GM10248 (cell line): ENCODE measurements around the gene PORCN.

Source experiments
- CTCF ChIA-PET: fragments of 300-600 bp; sonication (Branson Sonifier 250); formaldehyde crosslinking; extraction: SDS; loops from one replicate; lab custom pipeline; 2021; ENCODE audit warnings: antibody characterized with exemption; lab: Yijun Ruan, JAX
- POLR2A ChIA-PET: fragments of 350-650 bp; sonication (Branson Sonifier 250); formaldehyde crosslinking; extraction: SDS; loops from one replicate; lab custom pipeline; 2020; ENCODE audit warnings: antibody characterized with exemption; lab: Yijun Ruan, JAX
- DNase-seq: peaks from one replicate; pipeline ENCODE4 v3.0.0; 2012; ENCODE audit errors: extremely low spot score
- CTCF ChIP-seq: IDR thresholded peaks from 2 replicates; pipeline ENCODE4 v1.5.1; 2012; ENCODE audit warnings: mild to moderate bottlenecking, low read depth; ENCODE audit errors: extremely low read depth, missing control alignments, control extremely low read depth

PORCN gene

GRCh38 chrX:48530736-48531135 is 21.9 kb downstream of the PORCN start:
- ChIA-PET CTCF (interaction anchor here (1.3 kb wide), 1 partner anchor 9 kb away, joined by 3 read pairs; the partner anchor contains the start of gene TBC1D25), POLR2A (interaction anchor here (1.0 kb wide), 1 partner anchor 43 kb away, joined by 3 read pairs; the partner anchor contains the start of gene RBM3)
- DNase-seq = no peak
- TF ChIP-seq CTCF = no peak

GRCh38 chrX:48531358-48531959 is 22.7 kb downstream of the PORCN start:
- no peak for TF ChIP-seq CTCF
- ChIA-PET POLR2A (no interaction called here), CTCF (interaction anchor here (1.3 kb wide), 1 partner anchor 9 kb away, joined by 3 read pairs; the partner anchor contains the start of gene TBC1D25)
- DNase-seq = no peak

- ChIA-PET CTCF (no interaction called here), POLR2A (interaction anchor here (0.5 kb wide), 1 partner anchor 575 kb away, joined by 5 read pairs; no protein-coding TSS in a partner anchor)
- no peak for DNase-seq
- no peak for TF ChIP-seq CTCF
These were observed 23.4 kb downstream of the PORCN start for GRCh38 chrX:48532161-48532560.

DNA sequence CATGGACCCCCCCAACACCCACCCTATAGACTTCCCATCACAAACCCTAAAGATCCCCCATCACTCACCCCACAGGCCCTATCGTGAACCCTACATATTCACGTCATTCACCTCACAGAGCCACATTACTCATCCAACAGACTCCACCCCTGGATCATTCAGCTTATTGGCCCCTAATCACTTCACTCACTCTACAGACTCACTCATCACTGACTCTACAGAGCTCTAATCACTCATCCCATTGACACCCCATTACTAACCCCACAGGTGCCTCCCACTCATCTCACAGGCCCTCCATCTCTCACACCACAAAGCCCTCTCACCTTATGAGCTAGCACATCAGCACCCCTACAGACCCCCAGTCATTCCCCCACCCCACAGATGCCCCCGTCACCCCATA is 24.4 kb downstream of the PORCN start:
- no peak for DNase-seq
- no peak for TF ChIP-seq CTCF
- ChIA-PET POLR2A (no interaction called here), CTCF (no interaction called here)

- POLR2A ChIA-PET = interaction anchor here (0.9 to 1.0 kb wide), 2 partner anchors 11 to 17 kb away, joined by 4 read pairs; partner anchors contain the start of gene EBP
- DNase-seq = no peak
- no peak for TF ChIP-seq CTCF
- CTCF ChIA-PET = interaction anchor here (1.0 to 2.6 kb wide), 5 partner anchors 10 to 109 kb away, joined by 3 to 16 read pairs (median 4); no protein-coding TSS in a partner anchor
These were observed 30.0 kb downstream of the PORCN start for GRCh38 chrX:48538641-48539344.

DNA sequence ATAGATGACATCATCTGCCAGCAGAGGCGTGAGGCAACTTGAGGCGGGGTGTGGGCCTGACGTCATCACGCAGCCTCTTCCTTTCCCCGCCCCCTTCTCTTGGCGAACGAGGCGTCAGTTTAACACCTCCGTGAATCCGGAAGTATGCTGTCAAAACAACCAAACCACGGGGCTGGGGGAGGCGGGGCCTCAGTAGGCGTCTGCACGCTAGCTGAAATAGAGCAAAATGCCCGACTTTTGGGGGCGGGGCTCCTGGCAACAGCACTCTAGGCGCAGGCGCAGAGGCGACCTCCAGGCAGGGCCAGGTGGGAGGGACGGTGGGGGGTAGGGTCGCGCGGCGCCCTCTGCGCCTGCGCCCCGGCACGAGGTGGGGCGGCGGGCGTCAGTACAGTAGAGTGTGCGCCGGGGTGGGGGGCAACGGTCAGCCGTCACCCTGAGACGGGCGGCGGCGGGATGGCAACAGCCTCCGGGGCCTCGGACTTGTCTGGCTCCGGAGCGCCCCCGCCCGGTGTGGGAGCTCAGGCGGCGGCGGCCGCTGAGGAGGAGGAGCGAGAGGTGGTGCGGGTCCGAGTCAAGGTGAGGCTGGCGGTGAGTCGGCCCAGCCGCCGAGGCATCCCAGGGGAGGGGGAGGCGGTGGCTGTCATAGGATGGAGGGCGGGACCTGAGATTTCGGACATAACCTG is 30.7 kb downstream of the PORCN start, which contains the start of gene TBC1D25:
Gene TBC1D25 (plus strand): TSS at position 370 of the 683 bp plus-strand sequence. CDS start 84 bp downstream, at position 454.
- POLR2A ChIA-PET = interaction anchor here (0.5 to 1.2 kb wide), 7 partner anchors 11 to 1239 kb away, joined by 3 to 7 read pairs (median 4); partner anchors contain the start of gene EBP
- CTCF ChIA-PET = interaction anchor here (0.9 to 2.6 kb wide), 9 partner anchors 8 to 457 kb away, joined by 3 to 16 read pairs (median 4); partner anchors contain the start of gene RBM3
- DNase-seq = peak; percentile 90
- TF ChIP-seq CTCF = peak; percentile 34
